K562 (cell line): ENCODE measurements around the gene MAMDC4.

ENCODE experiments used
- CTCF ChIP-seq, 3 experiments: IDR thresholded peaks in 2 of 3; conservative IDR thresholded peaks in 1 of 3; 2 replicates each; pipeline ENCODE4 v1.5.1; 2011 to 2012; ENCODE audit warnings: low read length in 3 of 3, mild to moderate bottlenecking in 3 of 3, control low read depth in 2 of 3, improper control_type of control experiment in 1 of 3, inconsistent platforms in 1 of 3, low read depth in 1 of 3, mixed read lengths in 1 of 3, moderate library complexity in 1 of 3; ENCODE audit not compliant: insufficient read depth in 2 of 3
- HNRNPUL1 ChIP-seq: fragments of 200-400 bp; formaldehyde crosslinking; IDR thresholded peaks from 2 replicates; pipeline ENCODE4 v1.6.1; 2017; ENCODE audit warnings: low read length
- IRF1 ChIP-seq: sonication (generic); formaldehyde crosslinking; IDR thresholded peaks from 2 replicates; pipeline ENCODE4 v1.8.0; 2022; ENCODE audit warnings: missing genetic modification reagents, mild to moderate bottlenecking, borderline replicate concordance
- JUND ChIP-seq, 2 experiments: IDR thresholded peaks; 2 replicates in 1 of 2; 3 replicates in 1 of 2; pipeline ENCODE4 v1.6.1; 2011; ENCODE audit warnings: borderline replicate concordance in 2 of 2, low read depth in 2 of 2, low read length in 2 of 2, improper control_type of control experiment in 1 of 2, missing biosample characterization in 1 of 2, missing genetic modification characterization in 1 of 2, missing genetic modification reagents in 1 of 2
- NFE2L1 ChIP-seq: fragments of 450-650 bp; IDR thresholded peaks from 2 replicates; pipeline ENCODE4 v1.6.1; 2016; ENCODE audit warnings: missing genetic modification characterization, low read depth, mild to moderate bottlenecking, missing compliant biosample characterization, moderate library complexity, borderline replicate concordance
- RFX1 ChIP-seq: fragments of 450-650 bp; IDR thresholded peaks from 2 replicates; pipeline ENCODE4 v1.6.1; 2016; ENCODE audit warnings: mild to moderate bottlenecking, moderate library complexity
- ZNF184 ChIP-seq: sonication (generic); formaldehyde crosslinking; IDR thresholded peaks from 2 replicates; pipeline ENCODE4 v1.5.0; 2020; ENCODE audit warnings: missing genetic modification reagents
- ZNF274 ChIP-seq: IDR thresholded peaks from 2 replicates; pipeline ENCODE4 v1.6.1; 2011; ENCODE audit warnings: low read depth, mild to moderate bottlenecking, low read length, moderate library complexity, borderline replicate concordance
- ZNF639 ChIP-seq, 2 experiments: fragments of 200-800 bp in 1 of 2; sonication (Bioruptor generic) in 1 of 2; sonication (generic) in 1 of 2; formaldehyde crosslinking in 1 of 2; IDR thresholded peaks in 1 of 2; conservative IDR thresholded peaks in 1 of 2; 2 replicates each; pipeline versions ENCODE4 v1.5.0 to v1.6.1; 2016 to 2020; ENCODE audit warnings: missing compliant biosample characterization in 1 of 2, missing genetic modification characterization in 1 of 2, missing genetic modification reagents in 1 of 2

- no peak for TF ChIP-seq RFX1
- TF ChIP-seq JUND (IDR thresholded peaks at IDR 0.05; ENCODE audit: borderline replicate concordance, low read depth, low read length) = no peak
- no peak for TF ChIP-seq JUND (tag; IDR thresholded peaks at IDR 0.05; ENCODE audit: borderline replicate concordance, low read depth, low read length)
- 0 out of 6 replicates have a peak, but pooled peaks of 1 of the 3 experiments have one; percentile 0 for TF ChIP-seq CTCF (IDR thresholded peaks at IDR 0.05 in 2 of 3, conservative IDR thresholded peaks at IDR 0.05 in 1 of 3; ENCODE audit: insufficient read depth in 2 of 3, low read depth in 1 of 3, low read length in 3 of 3)
- TF ChIP-seq NFE2L1 (tag) = no peak
- no peak for TF ChIP-seq ZNF184 (CRISPR knock-in tag)
- no peak for TF ChIP-seq ZNF274
- TF ChIP-seq HNRNPUL1 = no peak
- no peak for TF ChIP-seq IRF1 (CRISPR knock-in tag)
- no peak for TF ChIP-seq ZNF639 (CRISPR knock-in tag; conservative IDR thresholded peaks at IDR 0.05 in 1 of 2, IDR thresholded peaks at IDR 0.05 in 1 of 2)
These were observed 45.4 kb upstream of the MAMDC4 start for GRCh38 chr9:136806631-136807201.
